Ecto neural progenitor cell (in vitro differentiated cells): Measurements from ENCODE around the gene SOX15.
A peak's percentile ranks its signal among the peaks of the same experiment; 100 is the strongest.

Source experiments
- DNase-seq: peaks from one replicate; pipeline ENCODE4 v3.0.0-alpha.2; 2018; ENCODE audit warnings: low spot score

SOX15 gene

DNA sequence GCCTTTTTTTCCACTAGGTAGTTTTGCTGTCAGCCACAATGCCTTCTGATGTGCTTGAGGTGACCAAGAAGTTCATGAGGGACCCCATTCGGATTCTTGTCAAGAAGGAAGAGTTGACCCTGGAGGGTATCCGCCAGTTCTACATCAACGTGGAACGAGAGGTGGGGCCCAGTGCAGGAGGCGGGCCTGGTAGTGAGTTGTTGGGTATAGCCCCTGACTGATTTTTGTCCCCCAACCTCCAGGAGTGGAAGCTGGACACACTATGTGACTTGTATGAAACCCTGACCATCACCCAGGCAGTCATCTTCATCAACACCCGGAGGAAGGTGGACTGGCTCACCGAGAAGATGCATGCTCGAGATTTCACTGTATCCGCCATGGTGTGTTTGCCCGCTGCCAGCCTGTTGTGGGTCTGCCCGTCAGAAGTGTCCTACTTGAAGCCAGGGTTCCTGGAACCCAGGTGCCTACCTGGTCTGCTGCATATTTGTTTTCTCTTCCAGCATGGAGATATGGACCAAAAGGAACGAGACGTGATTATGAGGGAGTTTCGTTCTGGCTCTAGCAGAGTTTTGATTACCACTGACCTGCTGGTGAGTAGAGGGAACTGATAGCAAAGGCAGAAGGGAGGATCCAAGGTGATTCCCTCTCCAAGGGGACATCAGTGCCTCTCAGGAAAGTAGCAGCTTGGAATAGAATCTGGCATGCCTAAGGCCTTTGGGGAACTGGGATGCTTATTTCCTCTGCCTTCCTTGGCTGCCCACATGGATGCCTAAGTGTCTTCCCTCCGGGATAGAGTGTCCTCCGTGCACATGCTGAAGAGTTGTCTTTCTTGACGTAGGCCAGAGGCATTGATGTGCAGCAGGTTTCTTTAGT is 12.3 kb downstream of the SOX15 start:
- DNase-seq = no peak

DNA sequence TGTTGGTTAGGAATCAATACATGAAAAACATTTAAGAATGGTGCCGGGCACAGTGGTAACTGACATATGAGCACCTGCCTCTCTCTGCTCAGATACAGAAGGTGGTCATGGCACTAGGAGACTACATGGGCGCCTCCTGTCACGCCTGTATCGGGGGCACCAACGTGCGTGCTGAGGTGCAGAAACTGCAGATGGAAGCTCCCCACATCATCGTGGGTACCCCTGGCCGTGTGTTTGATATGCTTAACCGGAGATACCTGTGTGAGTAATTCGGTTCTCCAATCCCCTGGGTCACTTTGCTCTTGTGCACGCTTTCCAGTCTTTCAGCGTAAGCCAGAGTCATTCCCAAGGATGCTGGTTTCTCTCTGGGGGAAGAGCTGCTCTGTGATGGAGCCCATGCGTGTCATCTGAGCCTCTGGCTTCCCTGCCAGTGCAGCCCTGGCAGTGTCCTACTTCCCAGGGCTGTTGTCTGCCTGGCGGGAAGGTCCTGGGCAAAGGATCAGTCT is 13.4 kb downstream of the SOX15 start:
- DNase-seq = no peak

DNA sequence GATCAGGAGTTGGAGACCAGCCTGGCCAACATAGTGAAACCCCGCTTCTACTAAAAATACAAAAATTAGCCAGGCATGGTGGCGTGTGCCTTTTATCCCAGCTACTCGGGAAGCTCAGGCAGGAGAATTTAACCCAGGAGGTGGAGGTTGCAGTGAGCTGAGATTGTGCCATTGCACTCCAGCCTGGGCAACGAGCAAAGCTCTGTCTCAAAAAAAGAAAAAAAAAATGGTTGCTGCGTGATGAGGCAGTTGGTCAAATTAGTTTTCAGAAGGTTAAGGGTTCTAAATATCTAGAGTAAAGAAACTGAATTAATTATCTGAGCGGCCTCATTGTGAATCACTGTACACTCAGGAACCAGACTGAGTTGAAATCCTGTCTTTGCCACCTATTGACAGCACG is 13.9 kb downstream of the SOX15 start:
- DNase-seq = no peak

GRCh38 chr17:7575481-7575883 is 14.4 kb downstream of the SOX15 start:
- DNase-seq = no peak

- no peak for DNase-seq
Observed at GRCh38 chr17:7574176-7574953, 15.5 kb downstream of the SOX15 start.

DNA sequence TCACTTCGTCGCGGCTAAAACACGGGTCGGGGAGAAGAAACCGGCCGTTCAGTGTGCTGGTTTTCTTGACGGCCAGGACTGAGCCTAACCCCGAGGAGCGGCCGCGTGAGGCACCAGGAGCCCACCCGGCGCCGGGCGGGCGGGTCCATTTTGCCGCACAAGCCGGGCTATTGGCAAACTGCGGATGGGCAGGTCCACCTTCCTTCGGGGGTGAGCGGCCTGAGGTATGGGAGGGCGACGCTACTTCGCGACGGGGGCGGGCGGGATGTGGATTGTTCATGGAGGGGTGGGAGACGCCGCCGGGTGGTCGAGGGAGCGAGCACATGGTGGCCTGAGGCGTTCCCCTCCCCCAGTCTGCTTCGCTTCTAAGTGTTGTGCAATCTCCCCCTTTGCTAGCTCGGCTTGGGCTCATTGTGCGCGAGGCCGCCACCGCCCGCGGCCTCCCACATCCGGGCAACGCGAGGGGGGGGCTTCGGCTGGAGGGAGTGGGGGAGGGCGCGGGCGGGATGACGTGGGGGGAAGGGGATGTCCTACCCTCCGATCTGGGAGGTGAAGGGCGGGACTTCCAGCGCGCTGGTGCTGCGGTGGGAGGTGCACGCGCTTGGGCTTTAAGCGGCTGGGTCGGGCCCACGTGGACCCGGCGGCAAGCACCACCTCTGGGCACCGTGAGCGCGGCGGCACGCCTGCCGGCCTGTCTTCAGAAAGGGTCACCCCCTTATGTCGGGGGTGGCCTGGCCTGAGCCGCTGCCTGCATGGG is 16.4 kb downstream of the SOX15 start:
- DNase-seq = peak; percentile 95

DNA sequence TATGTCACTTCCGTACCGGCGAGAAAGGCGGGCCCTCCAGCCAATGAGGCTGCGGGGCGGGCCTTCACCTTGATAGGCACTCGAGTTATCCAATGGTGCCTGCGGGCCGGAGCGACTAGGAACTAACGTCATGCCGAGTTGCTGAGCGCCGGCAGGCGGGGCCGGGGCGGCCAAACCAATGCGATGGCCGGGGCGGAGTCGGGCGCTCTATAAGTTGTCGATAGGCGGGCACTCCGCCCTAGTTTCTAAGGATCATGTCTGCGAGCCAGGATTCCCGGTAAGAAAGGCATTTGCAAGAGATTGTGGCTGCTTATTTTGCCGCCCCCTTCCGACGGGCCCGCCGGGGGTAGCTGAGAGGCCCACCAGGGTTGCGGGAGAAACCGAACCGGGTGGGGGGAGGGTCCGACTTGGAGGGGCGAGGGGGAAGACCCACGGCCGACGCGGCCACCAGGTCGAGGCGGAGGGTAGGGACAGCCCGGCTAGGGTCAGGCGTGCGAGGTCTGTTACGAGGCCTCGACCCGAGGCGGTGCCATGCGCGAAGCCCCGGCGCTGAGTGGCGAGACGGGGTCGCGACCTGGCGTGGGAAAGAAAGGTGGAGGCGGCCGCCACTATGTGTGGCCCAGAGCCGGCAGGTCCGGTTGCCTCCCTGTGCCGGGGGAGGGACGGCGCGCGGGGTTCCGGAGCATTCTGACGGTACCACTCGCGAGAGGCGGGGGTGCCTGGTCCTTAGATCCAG is 17.1 kb downstream of the SOX15 start:
- peak; percentile 100 for DNase-seq

DNA sequence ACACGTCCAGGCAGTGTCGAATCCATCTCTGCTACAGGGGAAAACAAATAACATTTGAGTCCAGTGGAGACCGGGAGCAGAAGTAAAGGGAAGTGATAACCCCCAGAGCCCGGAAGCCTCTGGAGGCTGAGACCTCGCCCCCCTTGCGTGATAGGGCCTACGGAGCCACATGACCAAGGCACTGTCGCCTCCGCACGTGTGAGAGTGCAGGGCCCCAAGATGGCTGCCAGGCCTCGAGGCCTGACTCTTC is 17.6 kb downstream of the SOX15 start:
- no peak for DNase-seq

DNA sequence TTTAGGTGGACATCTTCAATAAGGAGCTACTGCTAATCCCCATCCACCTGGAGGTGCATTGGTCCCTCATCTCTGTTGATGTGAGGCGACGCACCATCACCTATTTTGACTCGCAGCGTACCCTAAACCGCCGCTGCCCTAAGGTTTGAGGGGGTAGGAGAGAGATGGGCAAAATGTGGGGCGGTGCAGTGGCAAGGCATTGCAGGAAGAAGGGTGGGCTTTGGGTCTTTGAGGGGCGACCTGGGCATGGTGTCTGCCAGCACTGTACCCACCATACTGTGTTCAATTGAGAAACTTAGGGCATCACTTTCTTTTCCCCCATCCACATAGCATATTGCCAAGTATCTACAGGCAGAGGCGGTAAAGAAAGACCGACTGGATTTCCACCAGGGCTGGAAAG is 19.5 kb downstream of the SOX15 start:
- DNase-seq = no peak

- DNase-seq = no peak
Observed at GRCh38 chr17:7569571-7569970, 20.3 kb downstream of the SOX15 start.

DNA sequence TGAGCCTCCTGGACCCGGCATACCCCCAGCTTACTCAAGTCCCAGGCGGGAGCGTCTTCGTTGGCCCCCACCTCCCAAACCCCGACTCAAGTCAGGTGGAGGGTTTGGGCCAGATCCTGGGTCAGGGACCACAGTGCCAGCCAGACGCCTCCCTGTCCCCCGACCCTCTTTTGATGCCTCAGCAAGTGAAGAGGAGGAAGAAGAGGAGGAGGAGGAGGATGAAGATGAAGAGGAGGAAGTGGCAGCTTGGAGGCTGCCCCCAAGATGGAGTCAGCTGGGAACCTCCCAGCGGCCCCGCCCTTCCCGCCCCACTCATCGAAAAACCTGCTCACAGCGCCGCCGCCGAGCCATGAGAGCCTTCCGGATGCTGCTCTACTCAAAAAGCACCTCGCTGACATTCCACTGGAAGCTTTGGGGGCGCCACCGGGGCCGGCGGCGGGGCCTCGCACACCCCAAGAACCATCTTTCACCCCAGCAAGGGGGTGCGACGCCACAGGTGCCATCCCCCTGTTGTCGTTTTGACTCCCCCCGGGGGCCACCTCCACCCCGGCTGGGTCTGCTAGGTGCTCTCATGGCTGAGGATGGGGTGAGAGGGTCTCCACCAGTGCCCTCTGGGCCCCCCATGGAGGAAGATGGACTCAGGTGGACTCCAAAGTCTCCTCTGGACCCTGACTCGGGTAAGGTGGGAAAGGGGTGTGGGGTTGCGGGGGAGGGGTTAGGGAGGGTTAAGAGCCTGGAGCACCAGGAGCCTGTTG is 26.6 kb downstream of the SOX15 start:
- no peak for DNase-seq

- DNase-seq = no peak
Observed at GRCh38 chr17:7562208-7562605, 27.7 kb downstream of the SOX15 start.

- DNase-seq = peak; percentile 99
Observed at GRCh38 chr17:7561589-7562207, 28.2 kb downstream of the SOX15 start, which contains the start of gene SENP3. SENP3 (plus strand) TSS chr17:7561919; CDS start chr17:7563077, 1,158 bp downstream.

- DNase-seq = peak; percentile 95
Observed at GRCh38 chr17:7561028-7561575, 28.8 kb downstream of the SOX15 start.

- peak; percentile 89 for DNase-seq
Observed at GRCh38 chr17:7560172-7561027, 29.5 kb downstream of the SOX15 start.

DNA sequence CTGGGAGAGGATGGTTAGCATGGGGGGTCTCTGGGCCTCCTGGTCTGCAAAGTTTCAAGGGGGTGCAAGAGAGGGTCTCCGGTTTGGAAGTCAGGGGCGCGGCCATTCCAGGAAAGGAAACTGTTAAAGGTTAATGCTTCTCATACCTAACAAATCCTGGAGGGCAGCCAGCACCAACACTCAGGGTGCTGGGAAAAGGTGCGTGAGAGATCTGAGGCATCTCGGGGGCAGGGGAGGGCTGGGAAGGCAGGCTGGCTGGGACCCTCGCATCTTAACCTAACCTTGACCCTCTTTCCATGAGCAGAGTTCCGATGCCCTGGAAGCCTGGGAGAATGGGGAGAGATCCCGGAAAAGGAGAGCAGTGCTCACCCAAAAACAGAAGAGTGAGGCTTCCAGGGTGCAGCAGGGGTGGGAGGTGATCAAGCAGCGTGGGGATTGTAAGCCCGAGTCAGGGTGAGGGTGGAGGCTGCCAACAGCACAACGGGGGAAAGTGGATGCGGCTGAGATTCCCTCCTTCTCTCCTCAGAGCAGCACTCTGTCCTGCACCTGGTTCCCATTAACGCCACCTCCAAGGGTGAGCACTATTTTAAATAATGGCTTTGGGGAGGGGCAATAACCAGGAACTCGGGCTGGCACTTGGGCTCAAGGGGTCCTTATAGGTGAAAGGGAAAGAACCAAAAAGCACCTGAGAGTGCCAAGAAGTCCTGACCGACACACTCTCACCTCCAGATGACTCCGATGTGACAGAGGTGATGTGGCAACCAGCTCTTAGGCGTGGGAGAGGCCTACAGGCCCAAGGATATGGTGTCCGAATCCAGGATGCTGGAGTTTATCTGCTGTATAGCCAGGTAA is 30.3 kb downstream of the SOX15 start:
- DNase-seq = no peak

DNA sequence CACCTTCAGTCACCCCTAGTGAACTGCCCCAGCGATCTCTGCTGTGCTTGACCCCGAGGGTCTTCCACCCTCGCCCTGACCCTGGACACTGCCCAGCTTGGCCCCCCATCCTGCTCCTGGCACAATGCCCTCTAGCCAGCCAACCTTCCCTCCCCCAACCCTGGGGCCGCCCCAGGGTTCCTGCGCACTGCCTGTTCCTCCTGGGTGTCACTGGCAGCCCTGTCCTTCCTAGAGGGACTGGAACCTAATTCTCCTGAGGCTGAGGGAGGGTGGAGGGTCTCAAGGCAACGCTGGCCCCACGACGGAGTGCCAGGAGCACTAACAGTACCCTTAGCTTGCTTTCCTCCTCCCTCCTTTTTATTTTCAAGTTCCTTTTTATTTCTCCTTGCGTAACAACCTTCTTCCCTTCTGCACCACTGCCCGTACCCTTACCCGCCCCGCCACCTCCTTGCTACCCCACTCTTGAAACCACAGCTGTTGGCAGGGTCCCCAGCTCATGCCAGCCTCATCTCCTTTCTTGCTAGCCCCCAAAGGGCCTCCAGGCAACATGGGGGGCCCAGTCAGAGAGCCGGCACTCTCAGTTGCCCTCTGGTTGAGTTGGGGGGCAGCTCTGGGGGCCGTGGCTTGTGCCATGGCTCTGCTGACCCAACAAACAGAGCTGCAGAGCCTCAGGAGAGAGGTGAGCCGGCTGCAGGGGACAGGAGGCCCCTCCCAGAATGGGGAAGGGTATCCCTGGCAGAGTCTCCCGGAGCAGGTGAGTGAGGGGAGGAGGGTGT is 31.2 kb downstream of the SOX15 start, which contains the start of gene TNFSF13:
Gene TNFSF13 (plus strand): TSS at position 207 of the 776 bp plus-strand sequence. CDS start 290 bp downstream, at position 497.
- no peak for DNase-seq
